HTR-8/SVneo (cell line): ENCODE results near the gene FANCM.
"Not testable (repeated sequence)": the region's sequence is repeated elsewhere in the genome, so short reads cannot be mapped to it uniquely, and the experiment has no call there.

Source experiments
- DNase-seq: peaks from one replicate; pipeline ENCODE4 v3.0.0; 2011; ENCODE audit warnings: low spot score, mixed read lengths; ENCODE audit not compliant: insufficient read length
- FAIRE-seq: peaks from 2 replicates; lab custom pipeline; 2011; peaks lifted over from hg19 to GRCh38; lab: Jason Lieb, UNC

Gene FANCM

DNA sequence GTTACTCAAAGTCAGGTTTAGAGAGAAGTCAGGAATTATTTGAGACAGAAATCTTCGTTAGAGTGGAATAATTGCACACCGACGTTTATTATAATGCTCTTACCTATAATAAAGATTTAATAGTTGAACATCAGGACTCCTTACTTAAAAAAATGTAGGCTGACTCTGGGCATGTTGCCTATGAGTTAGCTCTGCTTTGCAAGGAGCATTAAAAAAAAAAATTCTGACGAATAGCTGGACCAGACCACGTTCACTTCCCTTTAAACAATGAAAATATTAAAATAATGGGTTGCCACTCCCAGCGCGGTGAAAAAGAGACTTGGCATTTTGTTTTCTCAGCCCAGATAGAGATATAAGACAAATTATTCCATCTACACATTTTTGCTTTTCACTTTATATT lies 574 bp upstream of the FANCM start:
- no peak for DNase-seq
- no peak for FAIRE-seq

DNA sequence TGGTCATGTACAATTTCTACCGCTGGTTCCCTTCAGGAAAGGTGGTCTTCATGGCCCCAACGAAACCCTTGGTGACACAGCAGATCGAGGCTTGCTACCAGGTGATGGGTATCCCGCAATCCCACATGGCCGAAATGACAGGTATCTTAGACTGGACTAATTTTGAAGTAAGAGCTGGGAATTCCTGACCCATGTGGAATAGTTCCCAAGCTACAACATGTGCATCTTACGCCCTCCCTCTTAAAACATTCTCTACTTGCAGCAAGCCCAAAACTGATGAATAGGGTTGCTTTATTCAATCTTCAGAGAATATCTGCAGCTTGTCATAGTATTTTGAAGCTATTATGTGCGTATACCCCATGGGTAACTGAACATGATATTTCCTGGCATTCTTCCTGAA lies 669 bp downstream of the FANCM start:
- no peak for DNase-seq
- FAIRE-seq: no peak

DNA sequence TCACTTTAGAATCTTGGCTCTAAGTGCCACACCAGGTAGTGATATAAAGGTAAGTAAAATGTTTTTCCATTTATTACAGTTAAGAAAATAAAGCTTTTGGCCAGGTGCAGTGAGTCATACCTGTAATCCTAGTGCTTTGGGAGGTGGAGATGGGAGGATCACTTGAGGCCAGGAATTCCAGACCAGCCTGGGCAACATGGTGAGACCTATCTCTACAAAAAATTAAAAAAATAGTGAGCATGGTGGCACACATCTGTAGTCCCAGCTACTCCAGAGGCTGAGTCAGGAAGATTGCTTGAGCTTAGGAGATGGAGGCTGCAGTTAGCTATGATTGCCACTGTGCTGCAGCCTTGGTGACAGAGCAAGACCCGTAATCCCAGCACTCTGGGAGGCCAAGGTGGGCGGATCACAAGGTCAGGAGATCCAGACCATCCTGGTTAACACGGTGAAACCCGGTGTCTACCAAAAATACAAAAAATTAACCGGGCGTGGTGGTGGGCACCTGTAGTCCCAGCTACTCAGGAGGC lies 5.0 kb downstream of the FANCM start:
- DNase-seq: no peak
- FAIRE-seq: no peak

DNA sequence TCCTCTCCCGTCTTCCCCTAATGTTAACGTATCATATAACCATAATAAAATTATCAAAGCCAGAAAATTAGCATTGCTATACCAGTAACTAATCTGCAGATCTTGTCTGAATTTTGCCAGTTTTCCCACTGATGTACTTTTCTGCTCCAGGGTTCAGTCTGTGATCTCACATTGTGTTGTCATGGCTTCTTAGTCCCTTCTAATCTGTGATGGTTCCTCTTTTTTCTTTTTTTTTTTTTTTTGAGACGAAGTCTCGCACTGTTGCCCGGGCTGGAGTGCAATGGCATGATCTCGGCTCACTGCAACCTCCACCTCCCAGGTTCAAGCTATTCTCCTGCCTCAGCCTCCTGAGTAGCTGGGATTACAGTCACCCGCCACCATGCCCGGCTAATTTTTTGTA lies 6.4 kb downstream of the FANCM start:
- DNase-seq, FAIRE-seq: not testable (repeated sequence)

DNA sequence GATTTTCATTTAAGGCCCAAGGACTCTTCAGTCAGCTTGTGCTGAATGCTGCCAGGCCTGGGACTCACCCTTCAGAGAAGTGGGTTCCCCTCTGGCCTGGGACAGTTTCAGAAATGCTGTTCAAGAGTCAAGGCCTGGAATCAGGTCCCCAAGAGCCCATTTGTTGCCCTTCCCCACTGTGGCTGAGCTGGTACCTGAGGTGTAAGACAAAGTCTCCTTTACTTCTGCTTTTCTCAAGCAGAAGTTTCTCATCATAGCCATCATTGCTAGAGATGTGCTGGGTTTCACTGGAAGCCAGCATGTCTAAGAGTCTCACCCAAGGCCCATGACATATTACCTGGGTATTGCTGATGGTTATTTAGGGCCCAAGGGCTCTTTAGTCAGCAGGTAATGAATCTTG lies 8.9 kb downstream of the FANCM start:
- DNase-seq (no peak), FAIRE-seq (no peak)

DNA sequence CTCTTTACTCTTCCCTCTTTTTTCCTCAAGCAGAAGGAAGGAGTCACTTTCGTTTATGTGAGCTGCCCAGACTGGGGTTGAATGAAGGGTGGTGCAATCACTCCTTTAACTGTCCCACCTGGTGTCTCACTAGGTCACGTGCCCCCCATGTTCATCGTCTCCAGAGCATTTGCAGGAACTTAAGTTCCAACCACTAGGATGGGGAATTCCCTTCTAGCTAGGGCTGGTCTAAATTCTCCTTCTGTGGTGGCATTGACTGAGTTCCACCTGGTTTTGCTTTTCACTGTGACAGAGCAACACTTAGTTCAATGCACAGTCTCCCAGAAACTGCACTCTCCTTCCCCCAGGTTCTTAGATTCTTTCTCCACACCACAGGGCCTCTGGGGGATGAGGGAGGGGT lies 9.5 kb downstream of the FANCM start:
- FAIRE-seq: no peak
- DNase-seq: no peak

DNA sequence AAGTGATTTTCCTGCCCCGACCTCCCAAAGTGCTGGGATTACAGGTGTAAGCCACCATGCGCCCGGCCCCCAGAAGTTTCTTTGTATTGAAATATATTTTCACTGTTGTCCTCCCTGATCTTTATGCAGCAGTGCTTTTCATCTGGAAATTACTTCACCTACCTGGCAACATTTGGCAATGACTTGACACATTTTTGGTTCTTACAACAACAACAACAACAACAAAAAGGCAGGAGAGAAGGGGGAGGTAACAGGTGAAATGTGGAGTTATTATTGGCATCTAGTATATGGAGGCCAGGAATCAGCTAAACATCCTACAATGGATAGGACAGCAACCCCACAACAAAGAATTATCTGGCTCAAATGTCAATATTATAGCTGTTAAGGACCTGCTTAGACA lies 13.9 kb downstream of the FANCM start:
- DNase-seq (no peak), FAIRE-seq (no peak)

DNA sequence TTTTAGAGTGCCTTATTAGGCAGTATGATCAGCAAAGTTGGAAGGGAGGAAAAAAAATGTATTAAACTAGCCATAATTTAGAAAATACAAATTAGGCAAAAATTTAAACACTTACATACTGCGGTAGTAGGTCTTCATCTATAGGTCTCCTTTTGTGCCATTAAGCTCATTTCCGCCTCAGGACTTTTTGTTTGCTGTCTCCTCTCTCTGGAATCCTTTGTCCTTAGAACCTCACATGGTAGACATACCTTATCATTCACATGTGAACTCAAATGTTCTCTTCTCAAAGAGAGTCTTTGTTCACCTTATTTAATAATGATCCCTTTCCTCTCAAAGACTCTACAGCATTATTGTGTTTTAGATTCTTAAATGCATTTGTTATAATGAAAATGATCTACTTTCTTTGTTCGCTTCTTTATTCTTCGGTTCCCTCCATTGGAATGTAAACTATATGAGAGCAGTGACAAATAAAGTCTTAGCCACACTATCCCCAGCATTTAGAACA lies 14.7 kb downstream of the FANCM start:
- no peak for FAIRE-seq
- DNase-seq: no peak

DNA sequence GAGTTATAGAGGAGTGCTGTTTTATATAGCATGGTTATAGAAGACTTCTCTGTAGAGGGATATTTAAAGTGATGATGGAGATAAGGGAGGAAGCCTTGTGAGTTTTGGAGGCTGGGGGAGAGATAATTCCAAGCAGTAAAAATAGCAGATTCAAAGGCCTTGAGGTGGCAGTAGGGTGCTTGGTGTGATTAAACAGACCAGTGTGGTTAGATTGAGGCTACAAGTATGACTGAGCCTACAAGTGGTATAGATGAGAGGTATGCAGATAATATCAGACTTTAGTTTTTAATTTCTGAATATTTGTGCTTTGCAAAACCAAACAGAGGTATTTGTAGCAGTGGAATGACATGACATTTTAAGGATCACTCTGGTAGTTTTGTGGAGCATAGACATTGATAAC lies 20.3 kb downstream of the FANCM start:
- FAIRE-seq: no peak
- no peak for DNase-seq

DNA sequence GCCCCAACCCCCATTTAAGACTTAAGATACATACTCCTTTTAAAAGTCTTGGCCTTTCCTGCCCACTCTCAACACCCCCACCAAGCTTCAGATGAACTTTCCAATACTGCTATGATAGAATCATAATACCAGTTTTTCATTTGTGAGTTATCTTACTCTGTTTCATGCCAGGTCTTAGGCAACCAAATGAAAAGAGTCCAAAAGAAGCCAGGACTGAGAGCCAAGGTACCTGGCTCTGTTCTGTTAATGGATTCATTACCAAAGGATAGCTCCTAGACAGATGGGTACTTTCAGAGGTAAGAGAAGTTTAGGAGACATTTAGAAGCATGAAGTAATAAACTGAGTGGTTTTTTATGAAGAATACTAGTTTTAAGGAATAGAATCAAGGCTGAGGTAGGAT lies 34.2 kb downstream of the FANCM start:
- DNase-seq: no peak
- no peak for FAIRE-seq

DNA sequence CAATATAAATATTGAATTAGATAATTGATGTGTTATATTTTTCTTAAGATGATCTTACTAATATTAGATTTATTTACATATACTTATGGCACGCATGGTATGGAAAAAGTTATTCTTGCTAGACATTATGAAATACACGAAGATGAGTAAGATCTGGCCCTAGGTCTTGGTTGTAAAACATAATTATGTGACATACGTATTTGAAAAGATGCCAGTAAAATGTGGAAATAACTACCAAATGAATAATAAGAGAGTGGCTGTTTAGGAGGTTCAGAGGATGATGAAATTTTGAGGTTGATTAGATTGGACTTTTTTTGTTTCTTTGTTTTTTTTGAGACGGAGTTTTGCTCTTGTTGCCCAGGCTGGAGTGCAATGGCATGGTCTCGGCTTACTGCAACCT lies 41.3 kb downstream of the FANCM start:
- peak; percentile 42 for DNase-seq
- no peak for FAIRE-seq

DNA sequence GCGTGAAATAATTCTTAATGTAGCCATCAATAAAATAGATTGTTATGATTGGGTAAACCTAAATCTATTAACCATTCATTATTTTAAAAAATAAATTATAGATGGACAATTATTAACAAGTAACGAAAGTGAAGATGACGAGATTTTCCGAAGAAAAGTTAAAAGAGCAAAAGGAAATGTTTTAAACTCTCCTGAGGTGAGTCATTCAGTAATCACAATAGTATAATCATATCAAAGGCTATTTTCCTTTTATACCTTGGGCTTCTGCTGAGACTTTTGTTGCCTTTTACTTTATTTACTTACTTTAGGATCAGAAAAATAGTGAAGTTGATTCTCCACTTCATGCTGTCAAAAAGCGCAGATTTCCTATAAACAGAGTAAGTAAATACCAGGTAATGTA lies 45.6 kb downstream of the FANCM start:
- no peak for FAIRE-seq

DNA sequence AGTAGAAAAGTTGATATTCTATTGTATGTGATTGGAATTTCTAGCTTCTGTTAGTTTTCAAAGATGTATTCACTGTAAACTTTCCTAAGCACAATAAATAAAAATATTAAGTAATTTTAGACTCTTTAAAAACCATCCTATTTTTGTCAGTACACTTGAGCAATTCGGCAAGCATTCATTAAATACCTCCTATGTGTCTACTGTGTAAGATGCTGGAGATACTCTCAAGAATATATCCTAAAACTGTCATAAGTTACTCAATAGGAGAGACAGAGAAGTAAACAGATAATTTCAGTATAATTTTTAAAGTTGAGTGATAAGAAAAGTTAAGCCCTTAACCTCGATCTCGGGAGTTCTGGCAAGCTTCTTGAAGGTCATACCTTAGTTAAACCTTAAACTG lies 46.1 kb downstream of the FANCM start:
- no peak for FAIRE-seq
- no peak for DNase-seq

More for the DNA sequence above, 45.6 kb downstream of the FANCM start:
- DNase-seq: no peak

DNA sequence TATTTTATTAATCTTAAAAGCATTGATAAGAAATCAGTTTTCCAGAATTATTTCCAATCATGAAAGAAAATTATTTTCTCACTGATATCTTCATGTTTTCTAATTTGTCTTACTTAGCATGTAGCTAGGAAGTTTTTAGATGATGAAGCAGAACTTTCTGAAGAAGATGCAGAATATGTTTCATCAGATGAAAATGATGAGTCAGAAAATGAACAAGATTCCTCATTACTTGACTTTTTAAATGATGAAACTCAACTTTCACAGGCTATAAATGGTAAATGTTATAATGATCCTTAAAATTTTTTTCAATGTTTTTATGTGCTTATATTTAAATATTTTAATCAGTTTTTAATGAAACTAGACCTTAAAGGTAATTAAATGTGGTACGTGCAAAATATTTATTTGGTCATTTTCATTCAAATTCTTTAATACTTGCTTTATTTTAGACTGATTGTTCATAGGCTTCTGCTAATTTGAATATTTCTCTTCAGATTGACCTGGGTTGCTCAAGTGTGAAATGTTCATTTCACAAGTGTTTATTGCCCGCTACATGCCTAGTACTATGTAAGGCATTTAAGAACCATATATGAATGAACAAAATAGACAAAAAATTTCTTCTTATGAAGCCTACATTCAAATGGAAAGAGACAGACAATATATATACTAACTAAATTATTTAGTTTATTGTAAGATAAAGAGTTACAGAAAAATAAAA lies 49.5 kb downstream of the FANCM start:
- FAIRE-seq: no peak
- no peak for DNase-seq

DNA sequence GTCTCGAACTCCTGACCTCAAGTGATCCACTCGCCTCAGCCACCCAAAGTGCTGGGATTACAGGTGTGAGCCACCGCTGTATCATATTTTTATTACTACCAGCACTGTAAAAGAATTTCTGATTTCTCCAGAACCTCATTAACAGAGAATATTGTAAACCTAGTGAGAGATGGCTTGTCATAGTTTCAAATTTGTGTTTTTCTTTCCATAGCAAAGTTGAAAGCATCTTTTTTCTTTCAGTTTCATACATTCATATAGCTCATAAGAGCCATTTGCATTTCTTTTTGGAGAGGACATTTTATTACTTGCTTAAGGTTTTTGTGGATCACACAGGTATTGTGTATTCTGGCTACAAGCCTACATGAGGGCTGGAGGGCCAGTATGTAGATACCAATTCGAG lies 59.2 kb downstream of the FANCM start:
- DNase-seq (no peak), FAIRE-seq (no peak)

DNA sequence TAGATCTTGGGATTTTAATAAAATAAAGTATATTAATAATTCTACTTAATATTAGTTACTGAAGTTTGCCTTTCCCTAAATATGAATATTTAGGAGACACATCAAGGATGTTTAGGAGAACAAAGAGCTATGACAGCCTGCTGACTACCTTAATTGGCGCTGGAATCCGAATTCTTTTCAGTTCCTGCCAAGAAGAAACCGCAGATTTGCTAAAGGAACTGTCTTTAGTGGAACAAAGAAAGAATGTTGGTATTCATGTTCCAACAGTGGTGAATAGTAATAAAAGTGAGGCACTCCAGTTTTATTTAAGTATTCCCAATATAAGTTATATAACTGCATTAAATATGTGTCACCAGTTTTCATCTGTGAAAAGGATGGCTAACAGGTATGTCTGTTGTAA lies 62.8 kb downstream of the FANCM start:
- DNase-seq: no peak
- FAIRE-seq: no peak

DNA sequence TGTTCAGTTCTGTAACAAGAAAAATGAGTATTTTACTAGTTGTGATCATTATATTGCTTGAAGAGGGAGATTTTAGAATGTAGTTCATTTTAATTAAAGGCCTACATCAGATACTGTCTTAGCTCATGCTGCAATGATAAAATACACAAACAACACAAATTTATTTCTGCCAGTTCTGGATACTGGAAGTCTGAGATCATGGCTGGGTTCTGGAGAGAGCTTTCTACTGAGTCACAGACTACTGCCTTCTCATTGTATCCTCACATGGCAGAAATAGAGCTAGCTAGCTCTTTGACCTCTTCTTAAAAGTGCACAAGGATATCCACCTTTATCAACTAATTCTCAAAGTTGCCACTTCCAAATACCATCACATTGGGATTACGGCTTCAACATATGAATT lies 63.5 kb downstream of the FANCM start:
- DNase-seq (no peak), FAIRE-seq (no peak)

DNA sequence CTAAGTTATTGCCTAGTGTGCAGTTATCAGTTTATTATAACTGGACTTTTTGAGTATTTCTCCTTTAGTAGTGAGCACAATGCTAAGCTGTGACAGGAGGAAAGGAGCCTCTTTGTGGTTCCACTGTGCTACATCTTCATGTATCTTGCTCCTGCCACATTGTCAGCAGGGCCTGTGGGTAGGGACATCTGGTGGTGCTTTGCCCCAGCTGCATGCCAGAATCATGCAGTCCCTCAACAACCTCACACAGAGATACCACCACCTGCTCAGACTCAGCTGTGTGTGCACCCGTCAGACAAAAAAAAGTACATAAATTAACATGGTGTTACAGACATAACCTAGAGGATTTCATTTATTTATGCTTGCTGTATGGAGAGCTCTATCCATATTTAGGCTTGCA lies 66.2 kb downstream of the FANCM start:
- FAIRE-seq: no peak

DNA sequence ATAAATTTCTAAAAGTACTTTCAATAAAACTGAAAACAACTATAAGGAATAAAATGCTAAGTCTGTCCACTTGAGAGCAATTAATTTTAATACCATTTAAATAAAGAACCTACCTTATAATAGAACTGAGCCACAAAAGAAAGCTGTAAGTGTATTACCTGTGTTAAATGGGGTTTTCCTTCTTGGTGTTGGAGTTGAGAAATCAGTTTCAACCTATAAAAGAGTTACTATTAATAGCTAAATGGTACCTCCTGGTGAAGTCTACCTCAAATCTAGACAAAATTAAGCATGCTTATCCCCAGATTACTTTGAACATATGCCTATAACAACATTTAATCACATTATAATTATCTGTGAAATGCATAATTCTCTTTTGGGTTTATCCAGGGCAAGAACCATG lies 68.5 kb downstream of the FANCM start:
- FAIRE-seq (no peak), DNase-seq (no peak)

More for the DNA sequence above, 66.2 kb downstream of the FANCM start:
- peak; percentile 3 for DNase-seq

DNA sequence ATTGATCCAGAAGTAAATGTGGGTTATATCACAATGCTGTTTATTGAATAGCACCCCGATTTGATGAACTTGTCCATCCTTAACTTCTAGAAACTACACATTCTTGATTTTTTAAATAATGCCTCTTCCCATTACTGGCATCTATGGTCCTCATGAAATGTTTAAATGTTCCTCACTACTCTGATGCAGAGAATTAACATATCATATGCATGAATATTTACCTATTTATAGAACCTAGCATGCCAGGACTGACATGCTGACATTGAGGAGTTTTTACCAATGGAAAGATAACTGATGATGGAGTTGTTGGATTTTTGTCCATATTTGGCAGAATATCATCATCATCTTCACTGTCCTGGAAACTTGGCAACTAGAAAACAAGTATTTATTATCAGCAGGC lies 74.4 kb downstream of the FANCM start:
- DNase-seq (no peak), FAIRE-seq (no peak)

DNA sequence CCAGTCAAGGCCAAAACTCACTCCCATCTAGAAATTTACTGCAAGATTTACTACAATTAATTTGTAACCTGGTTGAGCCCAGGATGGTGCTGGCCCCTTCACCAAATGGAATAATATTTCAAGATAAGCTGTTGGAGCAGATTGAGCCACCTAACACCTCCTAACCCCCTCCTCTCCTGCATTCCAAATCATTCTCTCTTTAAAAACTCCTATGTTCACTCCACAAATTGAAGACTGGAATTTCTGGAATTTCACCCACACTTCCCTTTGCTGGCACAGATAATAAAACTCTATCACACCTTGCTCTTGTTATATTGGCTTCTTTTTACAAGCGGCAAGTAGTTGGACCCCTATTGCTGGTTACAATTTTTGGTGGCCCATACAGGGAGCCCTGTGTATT lies 75.6 kb downstream of the FANCM start:
- DNase-seq: no peak
- no peak for FAIRE-seq

DNA sequence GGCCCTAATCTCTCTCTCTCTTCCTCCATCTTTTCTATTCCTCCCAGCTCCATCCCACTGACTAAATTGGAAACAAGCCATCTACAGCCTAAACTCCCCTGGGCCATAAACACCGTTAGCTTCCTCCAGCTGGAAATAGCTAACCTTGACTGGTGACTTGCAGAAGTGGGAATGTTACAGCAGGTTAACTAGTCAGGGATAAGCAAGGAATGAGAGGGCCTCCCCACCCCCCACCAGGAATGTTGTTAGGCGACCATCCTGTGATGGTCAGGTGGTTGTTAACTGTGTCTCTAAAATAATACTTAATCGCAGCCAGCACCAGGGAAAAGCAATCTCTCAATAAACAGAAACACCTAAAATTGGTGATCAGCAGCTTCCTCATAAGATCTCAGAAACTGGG lies 76.5 kb downstream of the FANCM start:
- DNase-seq (no peak), FAIRE-seq (no peak)
